Rectal smooth muscle tissue (tissue), 1 donor: Measurements from ENCODE around the gene FBXL13.

ENCODE experiments used
- H3K27ac ChIP-seq: one replicate; pipeline ENCODE4 v1.7.0; 2013; ENCODE audit warnings: low read depth, low read length, inconsistent platforms
- H3K27me3 ChIP-seq: one replicate; pipeline ENCODE4 v1.7.0; 2013; ENCODE audit warnings: low read length; ENCODE audit not compliant: control insufficient read depth, insufficient read depth
- H3K36me3 ChIP-seq: one replicate; pipeline ENCODE4 v1.7.0; 2013; ENCODE audit warnings: low read length; ENCODE audit not compliant: control insufficient read depth, insufficient read depth
- H3K4me1 ChIP-seq: one replicate; pipeline ENCODE4 v1.7.0; 2013; ENCODE audit warnings: low read length; ENCODE audit not compliant: control insufficient read depth, insufficient read depth
- H3K4me3 ChIP-seq: one replicate; pipeline ENCODE4 v1.7.0; 2013; ENCODE audit warnings: low read length
- H3K9ac ChIP-seq: one replicate; pipeline ENCODE4 v1.7.0; 2013; ENCODE audit warnings: low read length

The FBXL13 gene

GRCh38 chr7:102942181-102942866 is 132.3 kb downstream of the FBXL13 start:
- Histone ChIP-seq H3K27ac (no peak overlapping the region), H3K4me1 (peaks cover 2% of the 10 kb centered on the region), H3K36me3 (no peaks in the 10 kb centered on the region), H3K9ac (no peak overlapping the region), H3K27me3 (no peaks in the 10 kb centered on the region), H3K4me3 (no peak overlapping the region)

GRCh38 chr7:102938679-102939078 is 135.9 kb downstream of the FBXL13 start:
- peaks cover 2% of the 10 kb centered on the region for H3K4me1 ChIP-seq

DNA sequence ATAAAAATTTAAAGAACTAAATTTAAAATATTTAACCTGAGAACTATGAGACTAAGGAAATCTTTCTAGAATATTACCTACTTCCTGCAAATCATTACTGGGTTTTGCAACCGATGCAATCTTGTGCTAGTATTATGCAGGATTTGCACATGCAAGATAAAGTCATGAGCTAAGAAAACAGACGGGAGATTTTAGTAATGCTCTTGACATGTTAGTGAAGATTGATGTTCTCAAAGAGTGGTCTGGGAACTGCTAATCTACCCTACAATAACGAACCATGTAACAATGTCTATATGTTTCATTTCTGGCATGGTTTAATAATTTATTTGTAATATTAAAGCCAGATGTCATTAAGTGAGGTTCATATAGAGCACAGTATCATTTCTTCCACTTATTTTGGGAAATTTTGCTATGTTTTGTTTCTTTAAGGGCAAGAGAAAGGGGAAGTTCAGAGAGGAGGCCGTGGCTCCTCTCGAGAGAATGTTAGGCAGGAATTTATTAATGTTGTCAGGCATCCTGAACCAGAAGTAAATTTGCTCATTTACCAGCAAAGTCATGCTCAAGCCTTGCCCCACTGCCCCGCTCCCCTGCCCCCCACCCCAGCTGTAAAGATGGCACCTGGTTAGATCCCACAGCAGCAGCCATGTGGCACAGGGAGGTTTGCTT is 139.0 kb downstream of the FBXL13 start:
- H3K27ac ChIP-seq, result no peak overlapping the region
- no peaks in the 10 kb centered on the region for H3K36me3 ChIP-seq
- H3K27me3 ChIP-seq, result no peaks in the 10 kb centered on the region
- no peak overlapping the region for H3K9ac ChIP-seq
- no peak overlapping the region for H3K4me3 ChIP-seq
- H3K4me1 ChIP-seq, result peaks cover 2% of the 10 kb centered on the region

More at GRCh38 chr7:102938679-102939078, 135.9 kb downstream of the FBXL13 start:
- Histone ChIP-seq H3K4me3 (no peak overlapping the region), H3K27ac (no peak overlapping the region), H3K9ac (no peak overlapping the region), H3K36me3 (no peaks in the 10 kb centered on the region), H3K27me3 (no peaks in the 10 kb centered on the region)

- peaks cover 2% of the 10 kb centered on the region for H3K4me1 ChIP-seq
- H3K36me3 ChIP-seq, result no peaks in the 10 kb centered on the region
- no peak overlapping the region for H3K9ac ChIP-seq
- no peaks in the 10 kb centered on the region for H3K27me3 ChIP-seq
- H3K27ac ChIP-seq, result peak overlapping the region; percentile 14
- no peak overlapping the region for H3K4me3 ChIP-seq
Measured at GRCh38 chr7:102934701-102935100, 139.9 kb downstream of the FBXL13 start.

DNA sequence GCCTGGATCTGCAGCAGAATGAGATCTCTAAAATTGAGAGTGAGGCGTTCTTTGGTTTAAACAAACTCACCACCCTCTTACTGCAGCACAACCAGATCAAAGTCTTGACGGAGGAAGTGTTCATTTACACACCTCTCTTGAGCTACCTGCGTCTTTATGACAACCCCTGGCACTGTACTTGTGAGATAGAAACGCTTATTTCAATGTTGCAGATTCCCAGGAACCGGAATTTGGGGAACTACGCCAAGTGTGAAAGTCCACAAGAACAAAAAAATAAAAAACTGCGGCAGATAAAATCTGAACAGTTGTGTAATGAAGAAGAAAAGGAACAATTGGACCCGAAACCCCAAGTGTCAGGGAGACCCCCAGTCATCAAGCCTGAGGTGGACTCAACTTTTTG is 140.4 kb downstream of the FBXL13 start:
- Histone ChIP-seq H3K4me1 (peaks cover 2% of the 10 kb centered on the region), H3K4me3 (no peak overlapping the region), H3K9ac (no peak overlapping the region), H3K27me3 (no peaks in the 10 kb centered on the region), H3K36me3 (no peaks in the 10 kb centered on the region), H3K27ac (peak overlapping the region; percentile 14)

- no peak overlapping the region for H3K4me3 ChIP-seq
- peak overlapping the region; percentile 14 for H3K27ac ChIP-seq
- H3K9ac ChIP-seq, result no peak overlapping the region
- H3K4me1 ChIP-seq, result no peaks in the 10 kb centered on the region
- no peaks in the 10 kb centered on the region for H3K27me3 ChIP-seq
- no peaks in the 10 kb centered on the region for H3K36me3 ChIP-seq
Measured at GRCh38 chr7:102933763-102934162, 140.8 kb downstream of the FBXL13 start.

DNA sequence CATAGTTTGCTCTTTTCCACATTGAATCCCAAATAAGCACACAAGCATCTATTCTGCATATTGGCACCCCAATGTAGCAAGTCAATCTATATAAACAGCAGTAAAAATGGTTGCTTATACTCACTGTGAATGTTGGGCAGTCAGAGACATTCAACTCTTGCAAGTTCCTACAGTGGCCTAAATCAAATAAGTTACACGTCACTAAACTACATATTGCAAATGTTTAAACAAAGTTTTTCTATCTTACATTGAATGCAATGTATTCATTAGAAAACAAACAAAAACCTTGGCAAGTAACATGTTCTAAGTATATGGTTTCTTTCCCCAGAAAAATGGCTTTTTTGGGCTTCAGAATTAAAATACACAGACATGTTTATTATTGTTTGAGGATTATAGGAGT is 142.8 kb downstream of the FBXL13 start:
- no peak overlapping the region for H3K9ac ChIP-seq
- H3K4me3 ChIP-seq, result no peak overlapping the region
- H3K27me3 ChIP-seq, result no peaks in the 10 kb centered on the region
- H3K27ac ChIP-seq, result no peak overlapping the region
- no peaks in the 10 kb centered on the region for H3K4me1 ChIP-seq
- H3K36me3 ChIP-seq, result no peaks in the 10 kb centered on the region

- H3K36me3 ChIP-seq, result no peaks in the 10 kb centered on the region
- no peaks in the 10 kb centered on the region for H3K27me3 ChIP-seq
- no peak overlapping the region for H3K9ac ChIP-seq
- H3K4me1 ChIP-seq, result no peaks in the 10 kb centered on the region
- no peak overlapping the region for H3K27ac ChIP-seq
- H3K4me3 ChIP-seq, result no peak overlapping the region
Measured at GRCh38 chr7:102927312-102927933, 147.2 kb downstream of the FBXL13 start.

- Histone ChIP-seq H3K9ac (no peak overlapping the region), H3K27ac (no peak overlapping the region), H3K27me3 (no peaks in the 10 kb centered on the region), H3K36me3 (no peaks in the 10 kb centered on the region), H3K4me3 (no peak overlapping the region), H3K4me1 (no peaks in the 10 kb centered on the region)
Measured at GRCh38 chr7:102926783-102927140, 147.8 kb downstream of the FBXL13 start.

- Histone ChIP-seq H3K4me3 (no peak overlapping the region), H3K4me1 (no peaks in the 10 kb centered on the region), H3K27me3 (no peaks in the 10 kb centered on the region), H3K9ac (no peak overlapping the region), H3K27ac (no peak overlapping the region), H3K36me3 (no peaks in the 10 kb centered on the region)
Measured at GRCh38 chr7:102925976-102926782, 148.4 kb downstream of the FBXL13 start.

DNA sequence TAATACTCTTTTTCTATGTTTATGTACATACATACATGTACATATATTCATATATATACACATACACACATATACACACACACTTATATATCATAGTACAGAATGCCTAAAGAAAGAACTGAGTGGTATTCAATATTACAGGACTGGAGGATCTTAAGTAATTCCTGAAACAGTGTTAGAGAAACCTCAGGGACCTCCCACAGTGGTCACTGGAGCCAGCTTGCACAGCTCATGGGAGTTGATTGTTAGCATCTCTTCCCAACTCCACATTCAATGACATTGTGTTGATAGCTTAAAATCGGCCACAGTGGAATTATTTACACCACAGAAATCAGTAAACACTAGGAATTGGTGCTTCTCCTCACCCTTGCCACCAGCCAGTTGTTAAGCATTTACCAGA is 155.8 kb downstream of the FBXL13 start:
- H3K36me3 ChIP-seq, result no peaks in the 10 kb centered on the region
- no peak overlapping the region for H3K9ac ChIP-seq
- H3K4me1 ChIP-seq, result no peaks in the 10 kb centered on the region
- no peak overlapping the region for H3K4me3 ChIP-seq
- no peaks in the 10 kb centered on the region for H3K27me3 ChIP-seq
- H3K27ac ChIP-seq, result no peak overlapping the region
